GM19025 (cell line): ENCODE measurements around the gene RAB38.

ENCODE experiments used
- ATAC-seq: cut with Tn5 transposase; IDR thresholded peaks from one replicate; pipeline ENCODE4 v1.9.1; 2021; ENCODE audit warnings: mild to moderate bottlenecking, low read depth, moderate library complexity; ENCODE audit not compliant: unreplicated experiment

RAB38 gene

DNA sequence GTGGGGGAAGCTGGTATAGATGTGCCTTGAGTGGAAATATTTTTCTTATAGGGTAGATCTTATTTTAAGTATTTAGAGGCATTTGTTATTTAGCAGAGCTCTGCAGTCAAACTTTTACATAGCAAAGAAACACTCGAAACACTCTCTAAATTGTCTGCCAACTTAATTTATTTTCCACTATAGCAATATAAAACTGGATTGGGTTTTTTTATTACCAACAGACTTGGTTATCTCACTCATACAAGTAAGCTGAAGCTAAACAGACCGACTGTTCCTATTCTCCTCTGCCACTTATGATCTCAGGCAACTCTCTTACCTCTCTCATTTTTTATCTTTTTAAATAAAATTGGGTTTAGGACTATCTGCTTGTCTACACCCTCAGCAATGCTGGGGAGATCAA is 4.6 kb downstream of the RAB38 start:
- ATAC-seq, result no peak

- ATAC-seq, result no peak
Measured at GRCh38 chr11:88169881-88170280, 5.4 kb downstream of the RAB38 start.

GRCh38 chr11:88169471-88169870 is 5.8 kb downstream of the RAB38 start:
- ATAC-seq, result no peak

DNA sequence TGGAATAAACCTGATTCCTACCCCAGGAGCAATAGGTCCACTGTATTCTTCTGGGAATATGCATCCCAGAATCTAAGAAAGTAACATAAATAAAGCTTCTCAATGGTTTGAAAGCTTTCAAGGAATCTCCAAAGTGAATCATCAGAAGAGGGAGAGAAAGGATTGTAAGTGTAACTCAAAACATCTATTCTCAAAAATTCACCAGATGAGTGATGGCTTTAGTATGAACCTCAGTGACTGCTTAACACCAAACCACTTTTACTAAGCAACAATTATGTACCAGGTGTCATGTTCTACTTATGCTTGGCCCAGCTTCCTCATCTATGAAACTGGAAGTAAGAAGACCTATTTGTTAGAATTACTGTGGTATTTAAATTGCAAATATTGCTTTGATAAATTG is 7.4 kb downstream of the RAB38 start:
- ATAC-seq, result no peak

GRCh38 chr11:88164806-88165585 is 10.2 kb downstream of the RAB38 start:
- no peak for ATAC-seq

DNA sequence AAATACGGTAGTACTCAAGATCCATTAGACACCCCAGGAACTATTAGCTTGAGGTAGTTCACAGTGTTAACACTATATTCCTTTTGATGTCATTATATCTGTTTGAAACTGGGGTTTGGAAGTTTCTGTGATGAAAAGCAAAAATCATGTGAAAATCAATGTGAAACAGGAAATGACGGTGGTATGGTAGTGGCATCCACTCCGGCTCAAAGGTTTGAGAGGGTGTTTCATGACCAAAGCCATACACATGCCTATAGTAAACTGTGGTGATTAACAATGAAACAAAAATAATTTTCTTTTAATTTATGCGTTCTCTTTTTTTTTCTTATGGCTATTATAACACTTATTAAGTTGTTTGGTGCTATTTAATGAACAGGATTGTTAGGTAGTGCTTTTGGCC is 10.9 kb downstream of the RAB38 start:
- no peak for ATAC-seq

GRCh38 chr11:88158081-88158480 is 17.2 kb downstream of the RAB38 start:
- ATAC-seq, result no peak

DNA sequence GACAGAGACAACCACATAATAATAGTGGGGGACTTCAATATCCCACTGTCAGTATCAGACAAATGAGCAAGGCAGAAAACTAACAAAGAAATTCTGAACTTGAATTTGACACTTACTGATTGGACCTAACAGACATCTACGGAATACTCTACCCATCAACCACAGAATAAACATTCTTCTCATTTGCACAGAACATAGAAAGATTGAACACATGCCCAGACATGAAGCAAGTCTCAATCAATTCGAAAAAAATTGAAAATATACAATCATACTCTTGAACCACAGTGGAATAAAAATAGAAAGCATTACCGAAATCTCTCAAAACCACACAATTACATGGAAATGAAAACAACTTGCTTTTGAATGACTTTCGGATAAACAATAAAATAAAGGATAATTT is 17.9 kb downstream of the RAB38 start:
- no peak for ATAC-seq

- ATAC-seq, result no peak
Measured at GRCh38 chr11:88152381-88152780, 22.9 kb downstream of the RAB38 start.

DNA sequence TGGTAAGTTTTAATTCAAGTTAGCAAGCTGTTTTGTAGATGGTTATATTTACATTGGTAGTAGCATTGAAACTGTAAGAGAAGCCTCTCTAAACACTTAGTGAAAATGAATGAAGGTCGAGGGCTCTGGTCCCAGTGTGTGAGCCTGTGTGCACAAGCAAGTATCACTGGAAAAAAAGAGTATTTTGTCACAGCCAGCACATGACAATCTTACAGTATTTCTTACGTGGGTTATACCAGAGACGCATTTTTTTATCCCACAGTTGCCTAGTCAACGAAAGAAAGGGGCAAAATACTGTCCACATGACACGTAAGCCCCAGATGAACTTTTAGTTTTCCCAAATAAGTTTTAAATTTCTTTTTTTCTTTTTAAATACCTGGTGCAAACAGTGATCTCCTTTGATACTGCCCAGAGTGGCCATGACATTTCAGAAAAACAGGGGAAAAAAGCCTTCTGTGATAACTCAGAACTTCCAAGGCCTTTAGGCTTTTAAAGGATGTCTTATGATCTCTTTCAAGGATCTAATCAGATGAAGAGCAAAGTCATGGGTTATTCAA is 23.5 kb downstream of the RAB38 start:
- ATAC-seq, result no peak

DNA sequence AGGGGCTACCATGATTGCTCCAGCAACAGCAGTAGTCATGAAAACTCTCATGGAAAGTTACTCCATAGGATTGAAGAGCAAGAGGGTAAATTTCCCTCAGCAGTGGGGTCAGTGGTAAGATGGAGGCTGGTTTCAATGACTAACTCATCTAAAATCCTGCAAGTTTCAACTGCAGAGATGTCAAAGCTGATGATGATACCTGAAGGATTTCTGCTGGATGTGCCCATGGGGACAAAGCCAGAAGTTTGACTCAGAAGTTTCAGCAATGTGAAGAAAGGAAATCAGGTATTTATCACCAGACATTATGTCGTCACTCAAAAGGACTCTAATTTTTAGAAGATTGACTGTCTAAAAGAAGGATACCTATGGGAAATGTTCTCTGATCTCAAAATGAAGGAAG is 29.1 kb downstream of the RAB38 start:
- no peak for ATAC-seq

DNA sequence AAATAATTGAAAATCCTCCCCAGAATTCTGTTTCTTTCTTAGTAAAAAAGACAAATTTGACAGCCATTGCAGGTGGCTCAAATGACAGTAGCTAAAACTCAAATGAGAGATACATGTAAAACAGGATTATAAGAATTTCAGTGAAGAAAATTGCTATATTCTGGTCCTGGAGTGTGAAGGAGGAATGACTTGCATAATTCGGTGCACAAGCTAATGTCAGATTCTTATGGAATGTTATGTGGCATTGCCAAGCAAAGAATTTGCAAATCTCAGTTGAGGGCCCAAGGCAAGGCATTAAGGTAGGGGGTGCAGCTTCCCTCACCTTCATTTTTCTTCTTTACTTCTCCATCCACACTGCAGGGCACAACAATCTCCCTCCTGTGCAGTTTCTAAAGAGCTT is 35.4 kb downstream of the RAB38 start:
- ATAC-seq, result no peak

GRCh38 chr11:88131764-88132470 is 43.3 kb downstream of the RAB38 start:
- ATAC-seq, result no peak

DNA sequence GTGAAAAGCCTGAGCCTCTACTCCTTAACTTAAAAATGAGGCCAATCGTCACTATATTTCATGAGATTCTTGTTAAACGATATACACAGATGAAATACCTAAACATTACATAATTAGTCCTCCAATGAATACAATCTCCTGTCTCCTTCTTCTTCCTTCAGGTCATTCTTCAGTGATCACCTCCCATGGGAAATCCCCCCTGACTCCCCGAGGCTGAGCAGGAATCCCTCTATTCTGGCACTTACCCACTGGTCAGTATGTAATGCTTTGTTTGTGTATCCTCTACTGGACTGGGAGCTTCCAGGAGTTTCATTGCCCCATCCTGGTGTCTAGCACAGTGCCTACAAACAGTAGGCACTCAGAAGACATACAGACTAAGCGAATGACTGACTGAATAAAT is 52.3 kb downstream of the RAB38 start:
- ATAC-seq, result no peak

- ATAC-seq, result no peak
Measured at GRCh38 chr11:88119561-88119960, 55.7 kb downstream of the RAB38 start.

GRCh38 chr11:88117281-88117858 is 57.9 kb downstream of the RAB38 start:
- ATAC-seq, result no peak

DNA sequence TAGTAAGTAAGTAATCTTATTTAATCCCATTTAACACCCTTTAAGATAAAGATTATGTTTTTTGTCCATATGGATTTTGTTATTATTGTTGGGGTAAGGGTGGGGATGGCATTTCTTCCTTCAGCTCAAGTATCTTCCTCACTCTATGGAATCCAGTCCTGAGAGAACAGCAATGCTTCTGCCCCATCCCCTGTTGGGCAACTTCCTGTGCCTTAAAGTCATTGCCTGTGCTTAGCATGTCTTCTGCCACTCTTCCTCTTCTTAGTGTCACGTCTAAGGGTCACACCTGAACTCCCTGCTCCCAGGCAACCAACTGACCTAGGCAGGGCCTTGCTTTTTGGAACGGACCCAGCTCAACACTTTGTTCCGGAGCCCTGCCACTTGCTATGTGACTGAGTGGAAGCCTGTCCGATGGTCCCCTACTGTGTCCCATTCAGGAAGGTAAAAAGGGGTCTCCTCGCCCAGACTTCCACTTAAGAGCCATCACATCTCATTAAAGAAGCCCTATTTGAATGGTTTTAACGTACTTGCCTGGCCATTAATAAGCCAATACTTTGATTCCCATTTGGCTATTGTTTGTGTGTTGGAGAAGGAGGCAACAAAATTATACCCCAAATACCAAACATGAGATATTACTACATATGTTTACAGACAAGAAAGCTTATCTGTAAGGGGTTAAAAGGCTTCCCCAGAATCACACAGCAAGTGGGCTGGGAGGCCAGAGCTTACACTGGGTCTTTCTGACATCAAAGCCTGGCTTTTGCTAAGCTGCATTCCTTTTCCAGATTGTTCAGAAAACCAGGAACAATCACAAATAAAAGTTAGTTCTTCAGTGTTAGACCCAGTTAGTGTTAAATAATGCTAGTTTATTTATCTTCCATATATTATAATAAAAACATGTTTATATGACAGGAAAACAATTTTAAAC is 59.2 kb downstream of the RAB38 start:
- ATAC-seq, result no peak

- no peak for ATAC-seq
Measured at GRCh38 chr11:88114486-88115045, 60.7 kb downstream of the RAB38 start.

DNA sequence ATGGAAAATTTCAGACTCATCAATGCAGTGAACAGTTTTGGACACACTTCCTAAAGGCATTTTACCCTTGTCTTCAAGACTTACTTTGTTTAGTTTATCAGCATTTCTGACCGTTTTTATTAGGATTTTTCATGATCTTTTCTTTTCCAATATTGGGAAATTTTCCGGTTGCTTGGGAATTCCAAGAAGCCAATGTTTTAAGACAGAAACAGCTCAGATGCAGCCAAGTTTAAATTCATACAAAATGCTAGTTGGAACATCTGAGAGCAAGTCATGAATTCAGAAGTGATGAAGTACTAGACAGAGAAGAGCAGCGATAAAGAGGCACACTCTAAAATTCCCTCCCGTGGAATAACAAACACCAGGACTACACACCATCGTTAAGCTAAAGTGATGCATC is 68.6 kb downstream of the RAB38 start:
- ATAC-seq, result no peak

GRCh38 chr11:88105951-88106350 is 69.3 kb downstream of the RAB38 start:
- ATAC-seq, result no peak
